Esophagus squamous epithelium (tissue), 4 donors: ENCODE results near the gene GAA.

Experiments used
- POLR2A ChIP-seq, 4 donors: fragments of 450-650 bp; IDR thresholded peaks; one replicate each; pipeline ENCODE4 v1.6.1; 2017; ENCODE audit warnings: antibody characterized with exemption in 4 of 4, mild to moderate bottlenecking in 4 of 4, moderate library complexity in 3 of 4
- TF ChIP-seq, protein P1 (sequence below), 6 experiments: fragments of 450-650 bp in 4 of 6; fragments of 200-600 bp in 2 of 6; sonication (generic) in 2 of 6; IDR thresholded peaks; one replicate each; pipeline ENCODE4 v1.5.1; 2016 to 2019; ENCODE audit warnings: antibody characterized with exemption in 6 of 6, mild to moderate bottlenecking in 4 of 6, moderate library complexity in 4 of 6

DNA sequence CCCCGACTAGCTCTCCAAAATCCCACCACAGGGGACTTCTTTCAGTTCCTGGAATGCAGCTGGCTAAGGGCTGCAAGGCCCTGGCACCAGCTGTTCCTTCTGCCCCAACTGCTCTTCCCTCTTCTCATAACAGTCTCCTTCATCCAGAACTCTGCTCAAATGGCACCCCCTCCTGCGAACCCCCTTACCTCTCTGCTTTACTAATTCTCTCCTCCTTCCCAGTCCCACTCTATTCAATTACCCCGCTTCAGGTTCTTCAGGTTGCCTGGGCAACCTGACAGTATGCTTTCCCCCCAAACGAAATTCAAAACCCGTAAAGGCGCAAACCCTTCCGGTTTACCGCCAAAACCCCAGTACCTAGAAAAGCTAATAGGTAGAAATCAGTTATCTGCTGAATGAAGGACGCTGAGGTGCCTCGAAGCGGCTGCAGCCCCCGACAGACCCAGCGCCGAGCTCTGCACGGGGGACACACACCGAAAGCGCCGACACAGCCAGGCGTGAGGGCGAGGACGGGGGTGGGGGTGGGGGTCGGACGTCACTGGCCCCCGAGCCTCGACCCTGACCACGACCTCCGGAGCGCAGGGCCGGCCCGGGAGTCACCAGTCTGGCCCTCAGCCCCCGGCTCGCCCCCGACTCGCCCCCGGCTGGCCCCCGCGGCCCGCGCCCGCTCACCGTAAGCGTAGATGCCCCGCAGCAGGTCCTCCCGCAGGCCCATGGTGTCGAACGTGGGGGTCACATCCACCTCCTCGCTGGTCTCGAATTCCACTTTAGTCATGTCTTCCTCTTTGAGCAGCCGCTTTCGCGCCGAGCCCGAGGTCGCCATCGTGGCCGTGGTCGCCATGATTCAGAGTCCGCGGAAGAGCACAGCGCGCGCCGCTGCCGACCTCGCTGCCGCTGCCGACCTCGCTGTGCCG, 45.0 kb downstream of the GAA start:
- TF ChIP-seq, protein P1, sequence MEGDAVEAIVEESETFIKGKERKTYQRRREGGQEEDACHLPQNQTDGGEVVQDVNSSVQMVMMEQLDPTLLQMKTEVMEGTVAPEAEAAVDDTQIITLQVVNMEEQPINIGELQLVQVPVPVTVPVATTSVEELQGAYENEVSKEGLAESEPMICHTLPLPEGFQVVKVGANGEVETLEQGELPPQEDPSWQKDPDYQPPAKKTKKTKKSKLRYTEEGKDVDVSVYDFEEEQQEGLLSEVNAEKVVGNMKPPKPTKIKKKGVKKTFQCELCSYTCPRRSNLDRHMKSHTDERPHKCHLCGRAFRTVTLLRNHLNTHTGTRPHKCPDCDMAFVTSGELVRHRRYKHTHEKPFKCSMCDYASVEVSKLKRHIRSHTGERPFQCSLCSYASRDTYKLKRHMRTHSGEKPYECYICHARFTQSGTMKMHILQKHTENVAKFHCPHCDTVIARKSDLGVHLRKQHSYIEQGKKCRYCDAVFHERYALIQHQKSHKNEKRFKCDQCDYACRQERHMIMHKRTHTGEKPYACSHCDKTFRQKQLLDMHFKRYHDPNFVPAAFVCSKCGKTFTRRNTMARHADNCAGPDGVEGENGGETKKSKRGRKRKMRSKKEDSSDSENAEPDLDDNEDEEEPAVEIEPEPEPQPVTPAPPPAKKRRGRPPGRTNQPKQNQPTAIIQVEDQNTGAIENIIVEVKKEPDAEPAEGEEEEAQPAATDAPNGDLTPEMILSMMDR (IDR thresholded peaks at IDR 0.05): no peak
- TF ChIP-seq POLR2A (IDR thresholded peaks at IDR 0.05): no peak
